IPS DF 19.7 (cell line): ENCODE results near the gene SEMA4B.
"Not testable (repeated sequence)": the region's sequence is repeated elsewhere in the genome, so short reads cannot be mapped to it uniquely, and the experiment has no call there.

Experiments
- DNase-seq: peaks from one replicate; pipeline ENCODE4 v3.0.0-alpha.2; 2013; ENCODE audit warnings: low read depth, low spot score

Gene SEMA4B, protein sequence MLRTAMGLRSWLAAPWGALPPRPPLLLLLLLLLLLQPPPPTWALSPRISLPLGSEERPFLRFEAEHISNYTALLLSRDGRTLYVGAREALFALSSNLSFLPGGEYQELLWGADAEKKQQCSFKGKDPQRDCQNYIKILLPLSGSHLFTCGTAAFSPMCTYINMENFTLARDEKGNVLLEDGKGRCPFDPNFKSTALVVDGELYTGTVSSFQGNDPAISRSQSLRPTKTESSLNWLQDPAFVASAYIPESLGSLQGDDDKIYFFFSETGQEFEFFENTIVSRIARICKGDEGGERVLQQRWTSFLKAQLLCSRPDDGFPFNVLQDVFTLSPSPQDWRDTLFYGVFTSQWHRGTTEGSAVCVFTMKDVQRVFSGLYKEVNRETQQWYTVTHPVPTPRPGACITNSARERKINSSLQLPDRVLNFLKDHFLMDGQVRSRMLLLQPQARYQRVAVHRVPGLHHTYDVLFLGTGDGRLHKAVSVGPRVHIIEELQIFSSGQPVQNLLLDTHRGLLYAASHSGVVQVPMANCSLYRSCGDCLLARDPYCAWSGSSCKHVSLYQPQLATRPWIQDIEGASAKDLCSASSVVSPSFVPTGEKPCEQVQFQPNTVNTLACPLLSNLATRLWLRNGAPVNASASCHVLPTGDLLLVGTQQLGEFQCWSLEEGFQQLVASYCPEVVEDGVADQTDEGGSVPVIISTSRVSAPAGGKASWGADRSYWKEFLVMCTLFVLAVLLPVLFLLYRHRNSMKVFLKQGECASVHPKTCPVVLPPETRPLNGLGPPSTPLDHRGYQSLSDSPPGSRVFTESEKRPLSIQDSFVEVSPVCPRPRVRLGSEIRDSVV

DNA sequence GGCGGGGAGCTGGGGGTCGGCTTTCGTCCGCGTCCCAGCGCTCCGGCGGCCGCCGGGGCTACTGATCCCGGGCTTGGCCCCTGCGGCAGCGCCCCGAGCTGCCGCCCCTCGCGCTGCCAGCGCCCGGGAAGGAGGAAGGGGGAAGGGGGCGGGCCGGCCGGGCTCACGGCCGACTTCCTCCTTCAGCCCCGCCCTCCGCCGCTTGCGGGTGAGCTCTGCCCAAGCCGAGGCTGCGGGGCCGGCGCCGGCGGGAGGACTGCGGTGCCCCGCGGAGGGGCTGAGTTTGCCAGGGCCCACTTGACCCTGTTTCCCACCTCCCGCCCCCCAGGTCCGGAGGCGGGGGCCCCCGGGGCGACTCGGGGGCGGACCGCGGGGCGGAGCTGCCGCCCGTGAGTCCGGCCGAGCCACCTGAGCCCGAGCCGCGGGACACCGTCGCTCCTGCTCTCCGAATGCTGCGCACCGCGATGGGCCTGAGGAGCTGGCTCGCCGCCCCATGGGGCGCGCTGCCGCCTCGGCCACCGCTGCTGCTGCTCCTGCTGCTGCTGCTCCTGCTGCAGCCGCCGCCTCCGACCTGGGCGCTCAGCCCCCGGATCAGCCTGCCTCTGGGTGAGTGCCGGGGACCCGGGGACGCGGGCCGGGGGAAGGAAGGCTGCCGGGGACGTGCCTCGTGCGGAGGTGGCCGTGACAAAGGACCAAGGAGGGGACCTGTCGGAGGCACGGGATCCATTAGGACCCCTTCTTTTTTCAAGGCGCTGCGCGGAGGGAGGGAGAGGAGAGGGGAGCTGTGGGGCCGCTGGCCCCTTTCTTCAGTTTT lies at the start of gene SEMA4B:
Gene SEMA4B (plus strand): TSS at position 201 of the 814 bp plus-strand sequence. CDS start 249 bp downstream, at position 450.
- DNase-seq, result no peak

DNA sequence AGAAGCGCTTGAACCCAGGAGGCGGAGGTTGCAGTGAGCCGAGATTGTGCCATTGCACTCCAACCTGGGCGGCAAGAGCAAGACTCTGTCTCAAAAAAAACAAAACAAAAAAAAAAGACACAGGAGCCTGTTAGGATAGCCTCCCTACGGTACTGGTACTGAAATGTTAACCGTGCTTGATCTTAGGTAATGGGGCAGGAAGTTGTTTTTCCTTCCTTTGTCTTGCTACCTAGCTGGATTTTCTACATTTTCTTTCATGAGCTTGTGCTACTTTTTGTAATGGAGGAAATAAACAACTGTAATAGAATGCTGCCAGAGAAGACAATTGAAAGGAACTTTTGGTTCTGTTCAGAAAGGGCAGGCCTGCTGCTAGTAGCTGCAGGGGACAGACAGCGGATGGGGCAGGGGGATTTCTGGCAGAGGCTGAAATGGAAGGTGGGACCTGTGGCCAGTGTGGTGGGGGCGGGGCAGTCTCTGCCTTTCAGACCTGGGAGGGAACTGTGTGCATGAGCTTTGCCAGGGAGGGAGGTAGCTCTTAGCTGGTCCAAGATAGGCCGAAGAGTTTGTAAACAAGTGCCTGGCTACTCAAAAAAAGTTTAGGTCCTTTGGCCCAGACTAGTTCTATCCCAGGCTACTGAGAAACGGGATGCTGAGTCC lies 49.0 kb upstream of the SEMA4B start:
- peak; percentile 65 for DNase-seq

DNA sequence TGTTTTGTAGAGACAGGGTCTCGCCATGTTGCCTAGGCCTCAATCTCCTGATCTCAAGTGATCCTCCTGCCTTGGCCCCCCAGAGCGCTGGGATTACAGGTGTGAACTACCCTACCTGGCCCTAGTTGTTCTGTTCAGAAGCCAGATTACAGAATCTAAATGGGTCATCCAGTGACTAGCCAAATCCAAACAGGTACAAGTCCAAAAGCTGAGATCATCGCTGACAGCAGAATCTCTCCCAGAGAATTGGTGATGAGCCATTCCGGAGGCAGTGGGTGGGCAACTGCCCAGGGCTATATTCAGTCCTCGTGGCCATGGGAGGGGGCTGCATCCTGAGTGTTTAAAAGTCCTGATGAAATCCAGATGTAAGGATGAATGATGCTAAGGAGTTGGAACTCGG lies 47.5 kb upstream of the SEMA4B start:
- no peak for DNase-seq

DNA sequence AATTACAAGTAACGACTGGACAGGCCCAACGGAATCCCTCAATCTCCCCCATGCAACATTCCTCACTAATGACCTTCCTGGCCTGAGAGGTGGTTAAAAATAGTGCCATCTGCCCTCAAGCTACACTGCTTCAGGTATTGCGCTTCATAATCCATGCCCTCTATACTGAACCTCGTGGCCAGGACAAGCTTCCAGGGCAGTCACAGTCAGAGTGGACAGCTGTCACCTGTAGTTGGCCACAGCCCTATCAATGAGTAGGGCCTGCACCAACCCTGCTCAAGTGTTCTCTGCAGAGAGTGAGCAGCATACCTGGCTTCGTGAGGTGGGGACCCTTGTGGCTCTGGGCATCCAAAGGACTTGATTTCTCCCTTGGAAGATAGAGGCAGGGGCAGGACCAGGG lies 46.9 kb upstream of the SEMA4B start:
- no peak for DNase-seq

DNA sequence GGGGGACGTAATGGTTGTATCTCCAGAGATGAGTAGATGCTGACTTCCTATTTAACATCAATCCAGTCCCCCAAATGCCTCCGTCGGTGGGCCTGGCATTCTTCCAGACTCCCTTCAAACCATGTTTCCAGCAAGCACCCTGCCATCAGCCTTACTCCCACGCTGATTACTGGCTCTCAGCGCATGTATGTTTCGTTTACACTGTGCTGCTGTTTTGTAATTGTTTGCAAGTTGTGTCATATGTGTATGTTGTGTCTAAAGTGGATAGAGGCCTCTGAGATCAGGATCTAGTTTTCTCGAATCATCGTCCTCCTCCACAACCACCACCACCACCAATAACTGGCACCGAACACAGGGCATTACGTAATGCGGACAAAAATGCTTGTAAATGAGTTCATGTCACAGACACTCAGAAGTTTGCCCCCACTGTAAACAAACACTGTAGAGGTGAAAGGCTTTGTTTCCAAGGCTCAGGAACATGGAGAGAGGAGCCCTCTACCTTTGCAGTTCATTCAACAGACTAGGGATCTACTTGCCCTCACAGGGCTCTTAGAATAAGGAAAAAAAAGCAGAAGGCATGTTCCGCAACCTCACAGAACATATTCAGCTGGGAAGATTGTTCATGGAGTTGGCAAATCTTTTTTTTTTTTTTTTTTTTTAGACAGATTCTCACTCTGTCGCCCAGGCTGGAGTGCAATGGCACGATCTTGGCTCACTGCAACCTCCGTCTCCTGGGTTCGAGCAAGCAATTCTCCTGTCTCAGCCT lies 46.1 kb upstream of the SEMA4B start:
- DNase-seq, result no peak

DNA sequence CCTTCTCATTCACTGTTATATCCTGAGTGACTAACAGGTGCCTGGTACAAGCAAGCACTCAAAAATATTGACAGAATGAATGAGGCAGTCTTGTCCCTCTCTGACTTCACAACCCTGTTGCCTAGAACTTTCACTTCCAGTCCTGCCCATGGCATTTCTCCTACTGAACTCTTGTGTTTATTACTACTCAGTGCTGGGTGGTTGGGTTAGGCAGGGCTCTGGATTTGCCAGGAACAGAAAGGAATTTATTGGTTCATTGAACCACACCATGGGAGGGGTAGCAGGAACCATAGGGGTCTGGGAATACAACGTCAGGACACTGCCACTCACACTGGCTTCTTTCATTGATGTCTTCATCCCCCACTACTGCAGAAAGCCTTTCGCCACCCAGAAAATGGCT lies 41.9 kb upstream of the SEMA4B start:
- DNase-seq, result no peak

DNA sequence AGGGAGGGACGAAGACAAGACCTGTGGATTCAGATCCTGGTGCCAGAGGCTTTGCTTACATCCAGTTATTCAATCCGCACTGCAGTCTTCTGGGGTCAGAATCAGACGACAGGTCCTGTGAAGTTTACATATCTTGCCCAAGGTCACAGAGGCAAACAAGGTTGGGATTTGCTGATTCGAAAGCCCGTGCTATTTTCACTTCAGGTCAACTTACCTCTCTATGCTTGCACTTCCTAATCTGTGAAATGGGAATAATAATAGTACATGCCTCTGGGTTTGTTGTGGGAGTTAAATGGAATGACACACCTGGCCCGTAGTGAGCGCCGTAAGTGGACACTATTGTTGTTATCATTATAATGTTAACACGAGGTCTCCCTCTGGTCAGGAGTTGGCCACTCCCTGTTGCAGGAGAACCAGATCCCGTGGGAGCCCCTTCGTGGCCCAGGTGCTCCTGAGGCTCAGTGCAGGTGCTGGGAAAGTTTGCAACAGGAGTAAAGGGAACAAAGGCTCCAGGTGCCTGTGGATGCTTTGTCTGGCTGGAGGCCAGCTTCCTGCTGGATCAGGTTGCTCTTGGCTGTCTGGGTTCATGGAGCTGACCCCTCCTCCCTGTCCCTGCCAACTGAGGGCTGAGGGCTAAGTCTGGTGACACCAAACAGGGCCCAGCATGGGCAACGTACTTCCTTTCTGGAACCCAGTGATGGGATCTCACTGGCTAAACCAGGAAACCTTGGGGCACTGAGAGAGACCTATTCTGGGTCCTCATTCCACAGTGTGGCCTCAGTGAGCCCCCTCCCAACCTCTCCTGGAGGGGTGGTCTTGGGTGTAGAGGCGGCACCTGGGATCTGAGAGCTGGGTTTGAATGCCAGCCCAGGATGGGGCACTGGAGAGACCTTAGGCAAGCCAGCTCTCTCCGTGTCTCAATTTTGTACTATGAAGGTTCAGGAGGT lies 40.1 kb upstream of the SEMA4B start:
- no peak for DNase-seq

DNA sequence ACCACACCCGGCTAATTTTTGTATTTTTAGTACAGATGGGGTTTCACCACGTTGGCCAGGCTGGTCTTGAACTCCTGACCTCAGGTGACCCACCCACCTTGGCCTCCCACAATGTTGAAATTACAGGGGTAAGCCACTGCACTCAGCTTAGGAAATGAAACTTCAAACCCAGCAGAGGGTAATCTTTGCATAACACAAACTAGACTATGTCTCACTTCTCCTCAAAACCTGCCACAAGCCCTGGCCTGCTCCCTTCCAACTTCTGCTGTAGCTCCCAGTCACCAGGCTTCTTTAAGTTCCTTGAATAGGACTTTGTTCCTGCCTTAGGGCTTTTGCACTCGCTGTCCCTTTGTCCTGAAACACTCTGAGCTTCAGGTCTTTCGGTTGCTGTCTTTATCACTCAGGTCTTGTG lies 39.2 kb upstream of the SEMA4B start:
- no peak for DNase-seq

DNA sequence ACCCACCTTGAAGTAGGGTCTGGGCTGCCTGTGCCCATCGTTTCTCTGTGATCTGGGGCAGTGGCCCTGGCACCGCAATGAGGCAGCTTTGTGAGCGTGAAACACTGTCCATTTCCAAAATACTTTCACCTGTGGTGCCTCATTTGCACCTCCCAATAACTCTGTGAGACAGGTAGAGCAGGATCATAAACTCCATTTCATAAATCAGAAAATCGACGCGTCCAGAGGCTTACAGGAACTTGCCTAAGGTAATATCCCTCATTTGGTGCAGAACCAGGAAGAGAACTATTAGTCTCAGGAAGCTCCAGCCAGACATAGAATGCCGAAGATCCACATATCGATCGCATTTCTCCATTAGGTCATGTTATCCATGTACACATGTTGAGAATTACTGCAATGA lies 38.2 kb upstream of the SEMA4B start:
- no peak for DNase-seq

DNA sequence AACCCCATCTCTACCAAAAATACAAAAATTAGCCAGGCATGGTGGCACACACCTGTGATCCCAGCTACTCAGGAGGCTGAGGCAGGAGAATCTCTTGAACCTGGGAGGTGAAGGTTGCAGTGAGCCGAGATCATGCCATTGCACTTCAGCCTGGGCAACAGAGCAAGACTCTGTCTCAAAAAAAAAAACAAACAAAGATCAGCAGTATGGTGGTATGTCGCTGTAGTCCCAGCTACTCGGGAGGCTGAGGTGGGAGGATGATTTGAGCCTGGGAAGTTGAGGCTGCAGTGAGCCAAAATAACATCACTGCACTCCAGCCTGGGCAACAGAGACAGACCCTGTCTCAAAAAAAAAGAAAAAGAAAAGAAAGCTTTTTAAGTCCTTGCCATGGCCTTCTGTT lies 36.9 kb upstream of the SEMA4B start:
- DNase-seq, result not testable (repeated sequence)

DNA sequence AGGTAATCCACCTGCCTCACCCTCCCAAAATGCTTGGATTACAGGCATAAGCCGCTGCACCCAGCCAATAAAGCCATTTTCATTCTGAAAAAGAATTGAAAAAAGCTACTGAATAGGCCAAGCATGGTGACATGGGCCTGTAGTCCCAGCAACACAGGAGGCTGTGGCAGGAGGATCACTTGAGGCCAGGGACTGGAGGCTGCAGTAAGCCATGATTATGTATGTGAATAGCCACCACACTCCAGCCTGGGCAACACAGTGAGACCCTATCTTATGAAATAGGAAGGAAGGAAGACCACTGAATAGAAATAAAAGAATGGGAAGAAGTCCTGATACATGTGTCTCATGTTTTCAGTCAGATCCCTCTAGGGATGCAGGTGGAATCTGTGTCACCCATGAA lies 36.0 kb upstream of the SEMA4B start:
- no peak for DNase-seq

DNA sequence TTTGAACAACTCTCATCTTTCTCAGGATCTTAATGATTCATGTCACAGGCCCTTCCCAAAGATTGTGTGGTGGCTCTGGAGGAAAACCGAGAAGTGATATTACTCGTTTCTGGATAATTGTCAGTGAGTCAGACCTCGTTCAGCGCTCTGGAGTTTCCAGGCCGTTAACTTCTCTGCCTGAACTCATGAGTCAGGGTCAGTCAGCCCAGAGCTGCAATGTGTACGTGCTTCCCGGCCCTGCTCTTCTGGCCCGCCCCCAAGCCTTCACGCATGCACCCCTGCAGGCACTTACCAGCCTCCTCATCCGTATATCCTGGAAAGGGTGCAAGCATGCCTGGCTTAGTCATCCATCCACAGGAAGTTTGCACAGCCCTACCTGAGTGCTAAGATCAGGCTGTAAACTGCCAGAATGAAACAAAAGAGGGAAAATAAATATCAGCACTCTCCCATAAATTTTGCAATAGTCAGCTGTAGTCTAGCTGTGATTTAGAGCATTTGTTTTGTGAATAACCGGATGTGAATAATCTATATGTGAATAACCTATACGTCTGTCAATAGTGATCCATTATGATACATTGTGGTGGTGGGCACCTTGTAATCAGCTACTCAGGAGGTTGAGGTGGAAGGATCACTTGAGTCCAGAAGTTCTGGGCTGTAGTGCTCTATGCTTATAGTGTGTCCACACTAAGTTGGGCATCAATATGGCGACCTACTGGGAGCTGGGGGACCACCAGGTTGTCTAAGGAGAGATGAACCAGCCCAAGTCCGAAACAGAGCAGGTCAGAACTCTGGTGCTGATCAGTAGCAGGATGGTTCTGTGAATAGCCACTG lies 35.3 kb upstream of the SEMA4B start:
- DNase-seq, result no peak

DNA sequence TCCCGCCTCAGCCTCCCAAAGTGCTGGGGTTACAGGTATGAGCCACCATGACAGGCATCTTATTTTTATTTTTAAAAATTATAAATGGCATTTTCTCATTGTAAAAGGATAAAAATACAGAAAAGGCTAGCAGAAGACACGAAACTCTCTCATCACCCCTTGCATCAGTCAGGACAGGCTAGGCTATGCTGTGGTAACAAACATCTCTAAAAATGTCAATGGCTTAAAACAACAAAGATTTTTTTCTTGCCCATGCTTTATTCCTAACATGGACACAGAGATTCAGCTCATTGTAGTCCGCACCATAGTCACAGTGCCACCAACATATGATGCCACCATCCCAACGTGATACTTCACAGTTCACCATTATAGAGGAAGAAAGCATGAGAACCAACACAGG lies 34.0 kb upstream of the SEMA4B start:
- DNase-seq, result no peak

DNA sequence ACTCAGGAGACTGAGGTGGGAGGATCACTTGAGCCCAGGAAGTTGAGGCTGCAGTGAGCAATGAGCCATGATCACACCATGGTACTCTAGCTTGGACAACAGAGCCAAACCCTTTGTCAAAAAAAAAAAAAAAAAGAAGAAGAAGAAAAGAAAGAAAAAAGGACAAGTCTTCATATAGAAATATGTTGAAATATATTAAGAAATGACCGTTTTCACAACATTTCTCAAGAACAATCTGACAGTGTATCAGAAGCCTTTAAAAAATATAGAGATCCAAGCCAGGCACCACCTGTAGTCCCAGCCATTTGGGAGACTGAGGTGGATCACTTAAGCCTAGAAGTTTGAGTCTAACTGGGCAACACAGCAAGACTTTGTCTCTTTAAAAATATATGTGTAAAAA lies 29.5 kb upstream of the SEMA4B start:
- DNase-seq, result no peak

DNA sequence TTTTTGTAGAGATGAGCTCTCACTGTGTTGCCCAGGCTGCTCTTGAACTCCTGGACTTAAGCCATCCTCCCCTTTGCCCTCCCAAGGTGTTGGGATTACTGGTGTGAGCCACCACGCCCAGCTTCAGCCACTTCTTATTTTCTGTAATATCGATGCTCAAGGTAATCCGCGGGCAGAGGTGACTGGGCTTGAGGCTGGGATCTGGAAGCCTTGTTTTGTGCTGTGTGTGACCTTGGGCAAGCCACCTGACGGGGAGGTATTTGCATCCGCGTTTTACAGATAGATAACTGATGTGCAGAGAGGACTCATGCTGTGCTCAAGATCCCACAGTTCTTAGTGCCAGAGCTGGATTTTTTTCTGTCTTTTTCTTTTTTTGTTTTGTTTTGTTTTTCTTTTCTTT lies 27.8 kb upstream of the SEMA4B start:
- DNase-seq, result no peak

DNA sequence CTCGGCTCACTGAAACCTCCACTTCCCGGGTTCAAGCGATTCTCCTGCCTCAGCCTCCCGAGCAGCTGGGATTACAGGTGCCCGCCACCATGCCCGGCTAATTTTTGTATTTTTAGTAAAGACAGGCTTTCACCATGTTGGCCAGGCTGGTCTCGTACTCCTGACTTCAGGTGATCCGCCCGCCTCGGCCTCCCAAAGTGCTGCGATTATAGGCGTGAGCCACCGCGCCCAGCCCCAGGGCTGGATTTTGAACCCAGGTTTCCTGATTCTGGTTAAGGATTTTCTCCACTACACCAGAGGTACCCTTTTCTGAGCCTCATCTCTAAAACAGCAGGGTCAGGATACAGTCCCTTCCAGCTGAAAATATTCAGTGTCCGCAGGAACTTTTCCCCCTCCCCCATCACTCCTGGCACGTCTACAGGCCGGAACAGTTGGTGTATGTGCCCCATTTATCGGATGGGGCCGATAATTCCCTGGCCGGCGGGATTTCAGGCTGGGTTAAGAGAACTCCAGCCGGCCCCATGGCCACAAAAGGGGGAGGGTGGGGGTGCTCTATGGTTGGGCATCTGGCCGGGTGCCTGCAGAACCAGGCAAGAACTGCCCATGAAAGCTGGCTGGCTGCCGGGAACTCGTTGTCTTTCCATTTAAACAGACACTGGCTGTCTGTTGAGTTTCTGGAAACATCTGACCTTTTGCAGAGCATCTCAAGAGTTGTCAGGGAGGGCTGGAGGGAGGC lies 26.8 kb upstream of the SEMA4B start:
- DNase-seq, result no peak

DNA sequence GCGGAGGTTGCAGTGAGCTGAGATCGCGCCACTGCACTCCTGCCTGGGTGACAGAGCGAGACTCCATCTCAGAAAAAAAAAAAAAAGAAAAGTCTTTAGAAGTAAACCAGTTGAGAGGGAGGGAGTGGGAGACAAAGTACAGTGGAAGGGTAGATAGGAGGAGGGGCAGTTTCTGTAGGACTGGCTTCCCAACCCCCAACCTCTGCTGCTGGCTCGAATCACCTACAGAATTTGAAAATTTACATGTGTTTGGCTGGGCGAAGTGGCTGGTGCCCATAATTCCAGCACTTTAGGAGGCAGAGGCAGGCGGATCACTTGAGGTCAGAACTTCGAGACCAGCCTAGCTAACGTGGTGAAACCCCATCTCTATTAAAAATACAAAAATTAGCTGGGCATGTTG lies 24.1 kb upstream of the SEMA4B start:
- DNase-seq, result no peak
